HG03095 (cell line): Measurements from ENCODE around the gene CA5B.
"Not testable (repeated sequence)": the region's sequence is repeated elsewhere in the genome, so short reads cannot be mapped to it uniquely, and the experiment has no call there.

Experiments used
- ATAC-seq: cut with Tn5 transposase; IDR thresholded peaks from one replicate; pipeline ENCODE4 v1.9.1; 2021; ENCODE audit warnings: moderate library complexity; ENCODE audit not compliant: unreplicated experiment

The CA5B gene, protein sequence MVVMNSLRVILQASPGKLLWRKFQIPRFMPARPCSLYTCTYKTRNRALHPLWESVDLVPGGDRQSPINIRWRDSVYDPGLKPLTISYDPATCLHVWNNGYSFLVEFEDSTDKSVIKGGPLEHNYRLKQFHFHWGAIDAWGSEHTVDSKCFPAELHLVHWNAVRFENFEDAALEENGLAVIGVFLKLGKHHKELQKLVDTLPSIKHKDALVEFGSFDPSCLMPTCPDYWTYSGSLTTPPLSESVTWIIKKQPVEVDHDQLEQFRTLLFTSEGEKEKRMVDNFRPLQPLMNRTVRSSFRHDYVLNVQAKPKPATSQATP

DNA sequence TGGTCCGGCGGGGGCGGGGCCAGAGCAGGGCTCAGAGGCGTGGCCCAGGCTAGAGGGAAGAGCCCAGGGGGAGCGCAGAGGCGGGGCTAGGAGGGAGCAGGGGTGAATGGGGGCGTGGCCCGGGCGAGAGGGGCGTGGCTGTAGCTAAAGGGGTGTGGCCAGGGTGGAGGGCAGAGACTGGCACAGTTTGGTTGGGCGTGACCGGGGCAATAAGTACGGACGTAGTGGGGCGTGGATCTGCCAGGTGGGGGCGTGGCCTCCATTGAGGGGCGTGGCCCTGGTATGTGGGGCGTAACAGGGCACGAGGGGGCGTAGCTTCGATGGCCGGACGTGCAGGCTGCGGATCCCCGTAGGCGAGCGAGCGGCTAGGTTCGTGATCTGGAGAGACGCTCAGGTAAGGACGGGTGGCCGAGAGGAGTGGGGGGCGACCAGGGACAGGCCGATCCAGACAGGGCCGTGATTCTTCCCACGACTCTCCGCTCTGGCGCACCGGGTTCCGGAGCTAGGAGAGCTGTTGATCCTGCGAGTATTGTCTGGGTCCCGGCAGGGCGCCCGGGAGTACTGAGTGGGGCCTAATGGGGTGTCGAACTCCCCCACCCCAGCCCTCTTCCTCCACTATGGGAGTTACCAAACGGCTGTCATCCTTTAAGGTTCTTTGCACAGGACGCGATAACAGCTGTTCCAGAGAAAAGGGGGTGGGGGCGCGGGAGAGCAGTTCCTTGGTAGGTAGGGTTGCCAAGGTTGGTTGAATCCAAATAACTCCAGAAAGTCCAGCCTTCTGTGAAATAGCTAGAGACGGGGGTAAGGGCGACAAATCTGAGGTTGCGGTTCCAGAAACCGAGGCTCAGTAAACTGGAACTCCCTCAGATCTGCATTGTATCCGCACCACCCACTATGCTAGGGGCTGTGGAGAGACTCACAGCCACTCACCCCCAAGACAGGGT lies at the start of gene CA5B:
CA5B (plus strand) TSS at position 312 of the 944 bp plus-strand sequence. CDS start 11,754 bp downstream, outside the sequence.
- ATAC-seq = peak; percentile 96

DNA sequence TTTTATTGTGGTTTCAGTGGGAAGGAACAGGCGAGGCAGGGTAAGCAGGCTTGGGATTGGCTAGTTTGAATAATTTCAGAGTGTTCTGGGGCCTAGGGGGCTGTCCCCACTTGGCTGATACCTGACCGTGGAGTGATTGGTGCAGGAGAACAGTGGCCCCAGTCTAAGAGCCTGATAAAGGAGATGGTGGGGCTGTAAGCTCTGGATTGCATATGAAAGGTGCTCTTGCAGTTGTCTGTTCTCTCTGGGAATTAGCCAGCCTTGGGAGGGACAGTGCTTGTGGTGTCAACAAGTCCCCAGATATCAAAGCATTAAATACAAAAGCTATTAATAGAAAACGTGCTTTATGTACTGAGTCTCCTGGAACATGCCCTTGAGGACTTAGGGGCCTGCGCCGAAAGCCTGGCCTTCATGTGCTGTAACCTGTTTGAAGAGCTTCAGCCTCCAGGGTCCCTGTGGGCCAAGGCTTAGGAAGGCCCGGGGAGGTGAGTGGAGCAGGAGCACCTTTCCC lies 43.1 kb upstream of the CA5B start:
- no peak for ATAC-seq

- no peak for ATAC-seq
Observed at GRCh38 chrX:15696516-15696915, 41.6 kb upstream of the CA5B start.

DNA sequence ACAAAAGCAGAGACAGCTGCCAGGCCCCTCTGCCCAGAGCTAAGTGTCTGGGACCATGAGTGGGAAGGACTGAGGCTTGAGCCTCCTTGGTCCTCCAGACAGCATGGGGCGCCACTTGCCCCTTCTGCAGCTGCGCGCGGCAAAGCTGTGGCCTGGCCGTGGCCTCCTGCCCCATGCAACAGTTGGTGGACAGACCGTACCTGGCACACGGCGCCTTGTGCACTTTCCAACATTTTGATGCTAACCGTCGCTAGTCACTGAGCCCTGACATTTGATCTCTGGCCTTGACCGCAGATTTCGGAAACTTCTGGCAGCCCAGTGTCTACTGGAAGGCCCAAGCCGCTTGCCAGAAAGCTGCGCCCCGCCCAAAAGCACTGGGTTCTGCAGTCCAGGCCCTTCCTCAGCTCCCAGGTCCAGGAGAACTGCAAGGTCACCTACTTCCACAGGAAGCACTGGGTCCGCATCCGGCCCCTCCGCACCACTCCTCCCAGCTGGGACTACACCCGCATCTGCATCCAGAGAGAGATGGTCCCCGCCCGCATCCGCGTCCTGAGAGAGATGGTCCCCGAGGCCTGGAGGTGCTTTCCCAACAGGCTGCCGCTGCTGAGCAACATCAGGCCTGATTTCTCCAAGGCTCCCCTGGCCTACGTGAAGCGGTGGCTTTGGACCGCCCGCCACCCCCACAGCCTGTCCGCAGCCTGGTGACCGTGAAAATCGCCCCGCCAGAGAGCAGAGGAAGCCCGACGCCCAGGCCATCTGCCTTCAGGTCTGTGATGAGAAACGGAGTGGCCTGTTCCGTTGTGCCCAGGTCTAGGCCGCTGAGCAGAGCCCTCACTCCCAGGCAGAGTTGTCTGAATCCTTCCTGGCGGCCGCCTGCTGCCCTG lies 35.3 kb upstream of the CA5B start:
- ATAC-seq = no peak

- ATAC-seq = peak; percentile 69
Observed at GRCh38 chrX:15703809-15704208, 34.3 kb upstream of the CA5B start.

DNA sequence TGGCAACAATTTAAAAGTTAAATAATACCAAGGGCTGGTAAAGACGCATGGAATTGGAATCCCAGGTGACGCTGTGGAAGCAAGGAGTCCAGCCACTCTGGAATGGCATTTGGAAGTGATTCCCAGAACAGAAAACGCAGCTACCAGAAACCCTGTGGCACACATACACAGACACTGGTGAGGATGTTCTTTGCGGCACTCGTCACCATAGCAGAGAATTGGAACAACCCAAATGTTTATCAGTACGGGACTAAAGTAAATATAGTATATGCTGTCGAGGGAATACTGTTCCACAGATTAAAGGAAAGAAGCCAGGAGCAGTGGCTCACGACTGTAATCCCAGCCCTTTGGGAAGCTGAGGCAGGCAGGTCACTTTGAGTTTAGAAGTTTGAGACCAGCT lies 33.8 kb upstream of the CA5B start:
- not testable (repeated sequence) for ATAC-seq

DNA sequence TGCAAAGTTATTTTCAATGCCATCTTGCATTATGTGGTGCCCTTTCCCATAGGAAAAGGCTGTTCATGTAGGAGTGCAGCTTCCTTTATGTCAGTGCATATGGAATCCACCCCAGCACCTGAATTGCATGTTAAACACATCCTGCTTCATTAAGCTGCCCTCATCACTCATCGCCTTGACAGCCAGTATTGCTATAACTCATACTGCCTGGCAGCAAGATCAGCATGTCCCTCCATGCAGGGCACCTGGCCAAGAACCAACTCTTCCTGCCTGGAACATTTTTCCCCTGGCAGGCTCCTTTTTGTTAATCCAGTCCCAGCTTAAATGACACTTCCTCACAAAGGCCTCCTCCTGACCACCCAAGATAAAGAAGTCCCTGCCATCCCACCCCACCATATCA lies 23.5 kb upstream of the CA5B start:
- ATAC-seq = no peak

GRCh38 chrX:15718283-15718970 lies 19.6 kb upstream of the CA5B start:
- ATAC-seq = no peak

GRCh38 chrX:15719324-15719968 lies 18.6 kb upstream of the CA5B start:
- ATAC-seq = no peak

- ATAC-seq = no peak
Observed at GRCh38 chrX:15721911-15722310, 16.2 kb upstream of the CA5B start.

DNA sequence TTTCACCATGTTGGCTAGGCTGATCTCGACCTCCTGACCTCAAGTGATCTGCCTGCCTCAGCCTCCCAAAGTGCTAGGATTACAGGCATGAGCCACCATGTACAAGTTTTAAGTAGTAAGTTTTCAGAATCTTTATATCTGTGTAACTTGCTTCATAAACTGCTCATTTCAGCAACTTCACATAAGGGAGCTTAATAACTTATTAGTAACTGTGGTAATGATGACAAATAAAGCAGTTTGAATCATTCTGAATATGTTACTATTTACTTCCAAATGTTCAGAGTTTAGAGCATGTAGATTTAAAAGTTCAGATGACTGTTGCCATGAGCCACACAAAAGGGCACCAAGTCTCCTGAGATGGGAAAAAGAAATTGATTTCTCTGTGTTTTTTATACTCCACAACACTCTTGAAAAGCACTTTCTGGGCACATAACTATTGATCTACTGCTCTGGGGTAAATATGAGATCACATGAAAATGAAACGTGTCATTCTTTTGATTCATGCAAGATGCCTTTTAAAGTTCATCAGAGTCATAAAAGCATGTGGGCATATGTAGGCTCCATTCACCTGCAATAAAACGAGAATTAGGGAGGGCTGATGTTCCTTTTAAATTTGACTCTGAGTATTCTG lies 14.1 kb upstream of the CA5B start:
- no peak for ATAC-seq

- no peak for ATAC-seq
Observed at GRCh38 chrX:15724911-15725310, 13.2 kb upstream of the CA5B start.

- ATAC-seq = not testable (repeated sequence)
Observed at GRCh38 chrX:15731368-15731767, 6.7 kb upstream of the CA5B start.

DNA sequence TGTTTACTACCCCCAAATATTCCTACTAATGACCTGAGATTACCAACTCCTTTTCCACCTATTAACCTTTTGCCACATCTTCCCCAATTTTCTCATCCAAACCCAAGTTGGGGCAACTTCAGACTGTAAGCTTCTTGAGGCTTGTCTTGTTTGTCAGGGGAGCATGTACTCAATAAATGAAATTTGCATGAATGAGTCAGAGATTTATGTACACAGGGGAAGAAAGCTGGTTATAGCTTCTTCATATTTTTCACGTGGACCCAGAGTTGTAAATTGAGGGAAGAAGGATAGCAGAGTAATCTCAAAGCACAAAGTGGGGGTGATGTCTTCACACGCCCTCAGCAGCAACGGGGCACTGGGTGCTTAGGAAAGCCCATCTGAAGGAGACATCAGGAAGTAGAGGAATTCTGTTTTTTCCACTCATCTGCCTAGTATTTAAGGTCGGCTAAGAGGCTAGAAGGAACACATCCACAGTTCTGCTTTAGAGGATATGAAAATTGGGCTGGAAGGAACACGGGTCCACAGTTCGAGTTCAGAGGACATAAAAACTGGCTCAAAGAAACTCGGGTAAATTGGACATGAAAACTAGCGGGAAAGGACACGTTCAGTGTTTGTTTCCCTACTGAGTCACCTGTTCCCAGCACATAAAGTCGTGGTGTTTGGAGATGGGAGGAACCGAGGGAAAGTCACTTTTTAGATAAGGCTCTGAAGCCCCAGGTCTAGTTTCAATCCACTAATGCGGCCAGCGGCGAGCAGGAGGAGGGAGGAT lies 696 bp upstream of the CA5B start:
- no peak for ATAC-seq

DNA sequence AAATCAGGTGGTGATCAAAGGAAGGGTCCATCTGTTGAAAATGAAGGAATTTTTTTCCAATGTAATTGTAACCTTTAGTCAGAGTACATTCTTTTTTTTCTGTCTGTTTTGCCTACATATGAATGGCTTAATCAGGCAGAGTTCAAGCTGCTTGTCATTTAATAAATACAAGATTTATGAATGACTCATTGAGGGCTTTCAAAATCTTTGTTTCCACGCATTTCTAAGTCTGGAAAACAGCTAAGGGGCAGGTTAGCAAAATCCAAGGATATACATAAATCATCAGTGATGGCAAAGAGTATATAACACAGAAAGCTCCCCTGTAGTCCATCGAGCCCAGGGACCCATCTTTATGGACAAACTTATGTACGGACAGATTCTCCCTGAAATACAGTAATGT lies 1.8 kb downstream of the CA5B start:
- ATAC-seq = no peak

- ATAC-seq = no peak
Observed at GRCh38 chrX:15744181-15744867, 6.3 kb downstream of the CA5B start.

DNA sequence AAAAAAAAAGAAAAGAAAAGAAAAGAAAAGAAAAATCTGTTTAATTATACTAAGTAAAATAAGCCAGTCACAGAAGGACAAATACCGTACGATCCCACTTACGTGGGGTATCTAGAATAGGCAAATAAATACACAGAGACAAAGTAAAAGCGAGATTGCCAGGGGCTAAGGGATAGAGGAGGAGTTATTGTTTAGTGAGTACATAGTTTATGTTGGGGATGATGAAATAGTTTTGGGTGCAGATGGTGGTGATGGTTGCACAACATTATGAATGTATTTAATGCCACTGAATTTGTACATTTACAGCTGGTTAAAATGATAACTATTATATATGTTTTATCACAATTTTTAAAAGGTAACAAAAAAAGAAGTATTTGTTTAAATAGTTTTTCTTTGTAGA lies 7.1 kb downstream of the CA5B start:
- no peak for ATAC-seq

GRCh38 chrX:15746651-15747050 lies 8.6 kb downstream of the CA5B start:
- not testable (repeated sequence) for ATAC-seq
